HT-29 (cell line): ENCODE data around the gene VEGFC. TPM values are rescaled to one million over a fixed set of nuclear protein-coding genes. Genes with fewer than 3 reads are reported as not detected.

Experiments used
- DNase-seq: peaks from one replicate; pipeline ENCODE4 v3.0.0-alpha.2; 2015; ENCODE audit warnings: low spot score
- total RNA-seq: library from RNA; depleted of rRNA; stranded (reverse); fragments of >200 nt; shearing (Covaris generic); gene quantifications from 2 replicates; pipeline ENCODE4 v1.2.3, GENCODE V29; 2014

Gene VEGFC
- total RNA-seq, 1 experiment from 2014 or later: not detected

DNA sequence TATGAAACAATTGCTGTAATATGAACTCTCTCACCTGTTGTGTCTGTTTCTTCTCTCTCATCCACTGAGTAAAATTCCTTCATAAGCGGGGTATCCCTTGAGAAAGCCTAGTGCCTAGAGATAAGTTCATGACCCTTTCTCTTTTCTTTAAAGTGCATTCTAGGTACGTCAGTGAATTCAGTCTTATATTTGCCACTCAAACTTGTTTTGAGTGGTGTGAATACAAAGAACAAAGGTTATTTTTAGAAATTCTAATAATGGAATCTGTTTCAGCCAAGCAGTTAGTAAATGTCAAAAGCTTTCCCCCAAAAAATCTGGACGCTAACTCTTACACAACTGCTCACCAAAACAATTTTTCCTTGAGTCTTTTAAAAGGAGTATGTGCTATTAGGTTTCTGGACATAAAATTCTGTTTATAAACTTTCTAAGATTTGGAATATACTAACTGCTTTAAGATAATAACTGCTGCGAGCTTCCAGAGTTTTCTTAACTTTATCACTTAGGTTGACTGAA, 112.0 kb downstream of the VEGFC start:
- DNase-seq: no peak

DNA sequence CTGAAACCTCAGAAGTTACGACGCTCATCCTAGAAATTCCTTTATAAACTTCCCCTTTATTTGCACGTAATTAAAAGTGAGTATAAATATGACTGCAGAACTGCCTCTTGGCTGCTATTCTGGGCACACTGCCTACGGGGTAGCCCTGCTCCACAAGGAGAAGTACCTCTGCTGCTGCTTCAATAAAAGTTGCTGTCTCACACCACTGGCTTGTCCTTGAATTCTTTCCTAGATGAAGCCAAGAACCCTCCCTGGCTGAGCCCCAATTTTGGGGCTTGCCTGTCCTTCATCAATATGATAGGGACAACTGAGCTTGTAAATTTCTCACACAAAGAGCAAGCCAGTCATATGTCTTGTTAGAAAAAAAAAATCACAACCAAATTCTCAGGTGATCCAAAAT, 115.8 kb downstream of the VEGFC start:
- no peak for DNase-seq

- DNase-seq: no peak
Measured at GRCh38 chr4:176675810-176676209, 116.9 kb downstream of the VEGFC start.

GRCh38 chr4:176671532-176671931, 121.2 kb downstream of the VEGFC start:
- no peak for DNase-seq

- no peak for DNase-seq
Measured at GRCh38 chr4:176668324-176668723, 124.4 kb downstream of the VEGFC start.

DNA sequence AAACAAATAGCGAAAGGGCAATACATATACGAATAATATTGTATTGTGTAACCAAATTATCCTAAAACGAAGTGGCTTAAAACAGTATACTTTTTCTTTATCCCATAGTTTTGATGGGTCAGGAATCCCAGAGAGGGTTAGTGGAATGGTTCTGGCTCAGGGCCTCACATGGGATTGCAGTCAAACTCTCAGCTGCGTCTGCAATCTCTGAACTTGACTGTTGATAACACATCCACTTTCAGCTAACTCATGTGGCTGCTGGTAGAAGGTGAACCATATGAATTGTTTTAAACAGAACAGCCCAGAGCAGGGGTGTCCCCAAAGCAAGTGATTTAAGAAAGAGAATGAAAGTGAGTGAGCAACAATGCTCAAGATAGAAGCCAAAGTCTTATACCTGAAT, 127.8 kb downstream of the VEGFC start:
- no peak for DNase-seq

GRCh38 chr4:176660561-176660960, 132.2 kb downstream of the VEGFC start:
- DNase-seq: no peak

GRCh38 chr4:176656108-176656507, 136.6 kb downstream of the VEGFC start:
- no peak for DNase-seq

DNA sequence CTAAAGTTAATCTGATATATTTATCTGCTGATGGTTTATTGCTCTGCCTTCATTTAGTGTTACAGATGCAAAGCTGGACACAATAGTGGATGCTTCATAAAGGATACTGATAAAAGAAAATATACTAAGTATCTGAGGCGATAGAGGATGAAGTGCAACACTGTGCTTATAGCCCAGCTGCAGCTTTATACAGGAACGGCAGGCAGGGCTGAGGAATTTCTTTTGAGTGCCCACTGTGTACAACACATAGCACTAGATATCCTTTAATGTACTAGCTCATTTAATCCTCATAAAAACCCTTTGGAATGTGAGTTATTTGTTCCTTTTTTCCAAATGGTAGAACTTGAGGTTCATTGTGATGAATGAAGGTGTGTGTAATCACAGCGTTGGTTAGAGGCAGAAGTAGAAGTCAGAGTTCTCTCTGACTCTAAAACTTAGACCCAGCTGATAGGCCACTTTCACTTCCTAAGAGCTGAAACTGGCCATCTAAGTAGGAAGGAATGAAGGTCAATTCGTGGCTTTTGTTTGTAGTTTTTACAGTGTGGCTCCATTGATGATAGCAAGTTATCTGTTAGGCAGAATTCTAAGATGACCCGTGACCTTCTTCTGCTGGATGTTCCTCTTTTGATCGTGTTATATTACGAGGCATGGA, 138.0 kb downstream of the VEGFC start:
- DNase-seq: no peak

GRCh38 chr4:176653401-176654220, 139.1 kb downstream of the VEGFC start:
- no peak for DNase-seq

GRCh38 chr4:176646311-176646710, 146.4 kb downstream of the VEGFC start:
- no peak for DNase-seq

- no peak for DNase-seq
Measured at GRCh38 chr4:176645246-176645960, 147.3 kb downstream of the VEGFC start.

DNA sequence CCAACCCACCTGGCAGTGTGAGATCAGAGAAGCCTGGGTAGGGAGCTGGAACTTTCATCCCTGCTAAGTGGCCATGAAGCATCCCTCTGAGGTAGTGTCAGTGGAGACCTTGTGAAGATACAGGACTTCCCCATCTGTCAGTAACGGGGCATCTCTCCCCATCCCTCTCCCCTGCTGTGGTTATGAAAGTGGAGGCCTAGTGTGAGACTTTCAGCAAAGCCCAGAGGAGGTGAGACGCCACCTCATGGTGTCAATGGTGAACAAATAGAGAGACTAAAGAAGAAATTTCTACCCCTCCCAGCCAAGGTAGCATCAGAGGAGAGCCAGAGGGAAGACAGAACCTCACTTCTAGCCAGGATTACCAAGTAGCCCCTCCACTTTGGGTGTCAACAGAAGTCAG, 150.2 kb downstream of the VEGFC start:
- no peak for DNase-seq

- no peak for DNase-seq
Measured at GRCh38 chr4:176641237-176641636, 151.5 kb downstream of the VEGFC start.

GRCh38 chr4:176638992-176639391, 153.7 kb downstream of the VEGFC start:
- no peak for DNase-seq

DNA sequence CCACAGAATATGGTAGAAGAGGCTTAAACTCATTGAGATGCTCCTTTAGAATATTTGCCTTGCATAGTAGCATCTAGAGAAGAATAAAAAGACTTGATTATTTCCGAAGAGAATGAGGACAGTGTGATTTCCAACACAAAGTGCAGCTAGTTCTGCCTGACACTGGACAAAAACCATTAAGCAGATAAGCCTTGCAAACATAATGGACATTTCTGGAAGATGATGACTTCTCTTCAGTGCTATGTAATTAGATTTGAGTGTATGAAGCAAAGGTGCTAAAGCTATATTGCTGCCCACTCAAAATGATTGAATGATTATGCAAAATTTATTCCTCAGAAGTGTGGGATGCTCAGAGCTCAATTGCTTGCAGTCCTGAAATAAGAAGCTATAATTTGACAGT, 156.4 kb downstream of the VEGFC start:
- DNase-seq: no peak

DNA sequence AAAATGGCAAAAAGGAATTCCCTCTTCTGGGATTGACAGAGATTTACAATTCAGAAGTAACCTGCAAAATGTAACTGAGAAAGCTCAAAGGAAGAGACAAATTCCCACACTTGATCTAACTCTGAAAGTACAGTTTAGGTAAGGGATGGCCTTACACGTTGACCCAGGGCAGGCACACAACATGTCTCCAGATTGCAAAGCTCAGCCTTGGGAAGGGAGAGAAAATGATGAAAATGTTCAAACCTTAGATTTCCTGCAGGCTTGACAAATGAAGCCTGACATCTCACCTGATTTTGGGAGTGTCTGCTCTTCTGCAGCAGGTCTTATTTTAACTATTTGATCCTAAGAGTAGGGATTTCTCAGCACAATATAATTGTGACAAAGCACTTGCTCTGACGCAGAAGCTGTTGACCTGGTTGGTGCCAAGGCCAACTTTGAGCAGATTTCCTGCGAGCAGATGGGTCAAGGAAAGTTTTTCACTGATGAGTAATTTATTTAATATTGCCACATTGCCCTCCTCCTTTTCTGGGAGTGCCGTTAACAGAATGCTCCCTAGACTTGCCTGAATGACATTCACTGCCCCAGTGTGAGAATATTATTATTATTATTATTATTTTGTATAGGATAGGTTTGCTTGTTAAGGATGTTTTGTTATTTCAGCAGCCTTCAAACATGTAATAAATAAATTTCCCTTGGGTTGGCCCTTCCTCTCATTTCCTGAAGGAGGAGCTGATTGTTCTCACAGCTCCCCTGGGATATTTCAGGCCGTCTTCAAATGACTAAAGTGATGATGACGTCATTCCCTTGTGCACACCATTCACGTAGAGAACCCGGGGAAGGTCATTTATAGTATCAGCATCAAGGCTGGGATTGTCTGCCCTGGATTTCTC, 157.1 kb downstream of the VEGFC start:
- DNase-seq: no peak
